GM06990 (cell line): ENCODE results near the gene HDAC6.
"Not testable (repeated sequence)": the region's sequence is repeated elsewhere in the genome, so short reads cannot be mapped to it uniquely, and the experiment has no call there.

ENCODE experiments used
- DNase-seq: peaks from one replicate; pipeline ENCODE4 v3.0.0-alpha.2; 2011; ENCODE audit not compliant: insufficient read length; ENCODE audit errors: extremely low read depth
- H3K27me3 ChIP-seq: replicated peaks from 2 replicates; pipeline ENCODE4 v1.6.0; 2011; ENCODE audit warnings: low read length; ENCODE audit not compliant: control insufficient read depth, insufficient read depth
- H3K36me3 ChIP-seq: 2 replicates; pipeline ENCODE4 v1.5.1; 2011; ENCODE audit warnings: low read length; ENCODE audit not compliant: control insufficient read depth, insufficient read depth
- H3K4me3 ChIP-seq: replicated peaks from 2 replicates; pipeline ENCODE4 v1.5.1; 2011; ENCODE audit warnings: low read depth, mild to moderate bottlenecking, control low read depth, low read length
- CTCF ChIP-seq: IDR thresholded peaks from 2 replicates; pipeline ENCODE4 v1.5.1; 2011; ENCODE audit warnings: low read length, control low read depth, mild to moderate bottlenecking, inconsistent platforms; ENCODE audit not compliant: insufficient read depth, poor library complexity, severe bottlenecking

The HDAC6 gene

GRCh38 chrX:48814722-48815121, 12.9 kb downstream of the HDAC6 start:
- DNase-seq: no peak
- Histone ChIP-seq H3K4me3 (no peak overlapping the region), H3K36me3 (no peaks in the 10 kb centered on the region; the same call in 1 of the 2 replicates), H3K27me3 (no peaks in the 10 kb centered on the region)
- TF ChIP-seq CTCF: no peak

- H3K27me3 ChIP-seq: no peaks in the 10 kb centered on the region
- TF ChIP-seq CTCF: no peak
- H3K4me3 ChIP-seq: no peak overlapping the region
- no peaks in the 10 kb centered on the region; the same call in 1 of the 2 replicates for H3K36me3 ChIP-seq
- DNase-seq: no peak
Observed at GRCh38 chrX:48815266-48815665, 13.4 kb downstream of the HDAC6 start.

GRCh38 chrX:48816014-48816810, 14.3 kb downstream of the HDAC6 start:
- no peak for TF ChIP-seq CTCF
- no peaks in the 10 kb centered on the region; the same call in 1 of the 2 replicates for H3K36me3 ChIP-seq
- H3K27me3 ChIP-seq: no peaks in the 10 kb centered on the region
- no peak overlapping the region for H3K4me3 ChIP-seq
- no peak for DNase-seq

DNA sequence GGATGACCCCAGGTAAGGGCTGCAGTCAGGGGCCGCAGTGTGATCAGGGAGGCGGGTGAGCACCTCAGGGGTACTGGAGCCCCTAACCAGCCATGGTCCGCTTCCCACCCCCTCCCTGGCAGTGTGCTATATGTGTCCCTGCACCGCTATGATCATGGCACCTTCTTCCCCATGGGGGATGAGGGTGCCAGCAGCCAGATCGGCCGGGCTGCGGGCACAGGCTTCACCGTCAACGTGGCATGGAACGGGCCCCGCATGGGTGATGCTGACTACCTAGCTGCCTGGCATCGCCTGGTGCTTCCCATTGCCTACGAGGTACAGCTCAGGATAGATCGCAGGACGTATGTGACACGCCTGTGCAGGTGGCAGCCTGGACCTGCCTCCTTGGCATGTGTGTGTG, 16.2 kb downstream of the HDAC6 start:
- Histone ChIP-seq H3K27me3 (no peaks in the 10 kb centered on the region), H3K36me3 (peaks cover 1% of the 10 kb centered on the region; the same call in 1 of the 2 replicates), H3K4me3 (no peak overlapping the region)
- no peak for TF ChIP-seq CTCF
- no peak for DNase-seq

DNA sequence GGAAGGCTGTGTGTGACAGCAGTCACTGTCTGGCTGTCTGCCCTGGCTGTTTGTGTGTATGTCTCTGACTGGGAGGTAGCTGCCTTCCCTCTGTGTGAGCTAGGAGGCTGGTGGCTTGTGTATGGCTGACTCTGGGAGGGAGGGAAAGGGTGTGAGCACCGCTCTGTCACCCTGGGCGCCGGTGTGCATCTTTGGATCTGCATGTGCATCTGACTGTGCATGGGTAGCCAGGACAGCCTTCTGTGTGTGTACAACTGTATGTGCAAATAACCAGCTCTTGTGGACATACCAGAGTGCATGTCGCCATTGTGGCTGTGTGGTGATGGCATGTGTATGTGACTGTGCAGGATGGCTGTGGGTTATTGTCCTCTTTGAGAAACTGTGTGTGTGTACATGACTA, 17.0 kb downstream of the HDAC6 start:
- H3K36me3 ChIP-seq: peaks cover 1% of the 10 kb centered on the region; the same call in 1 of the 2 replicates
- TF ChIP-seq CTCF: no peak
- no peak for DNase-seq

GRCh38 chrX:48819394-48819793, 17.5 kb downstream of the HDAC6 start:
- not testable (repeated sequence) for H3K27me3 ChIP-seq, DNase-seq, H3K4me3 ChIP-seq, H3K36me3 ChIP-seq

More for the DNA sequence above, 17.0 kb downstream of the HDAC6 start:
- no peaks in the 10 kb centered on the region for H3K27me3 ChIP-seq
- H3K4me3 ChIP-seq: no peak overlapping the region
